ENCODE data around the gene PIGK. TPM values are rescaled to one million over a fixed set of nuclear protein-coding genes. Genes with fewer than 3 reads are reported as not detected.
"Not testable (repeated sequence)": the region's sequence is repeated elsewhere in the genome, so short reads cannot be mapped to it uniquely, and the experiment has no call there.

The PIGK gene
- total and polyA plus RNA-seq, 5 donors from 2014 or later = 18.4 to 68.9 (median 55.9) TPM

GRCh38 chr1:77222496-77222895 lies 3.3 kb upstream of the PIGK start:
- no peak for DNase-seq
- H3K27ac Mint-ChIP-seq = no peak overlapping the region
- peaks cover 18 to 36% (median 27%) of the 10 kb centered on the region in 4 donors for H3K4me1 Mint-ChIP-seq
- no peak for ATAC-seq (ENCODE audit: low read depth in 2 of 2)
- H3K36me3 Mint-ChIP-seq = peaks cover 27% of the 10 kb centered on the region
- H3K27ac ChIP-seq (ENCODE audit: insufficient read depth, low read length, poor library complexity, severe bottlenecking) = no peak overlapping the region
- peaks cover 19% of the 10 kb centered on the region for H3K4me1 ChIP-seq (ENCODE audit: control insufficient read depth, insufficient read depth, low read length, poor library complexity, severe bottlenecking)
- H3K9me3 ChIP-seq (ENCODE audit: control insufficient read depth in 2 of 2, low read length in 2 of 2) = no peaks in the 10 kb centered on the region
- H3K36me3 ChIP-seq (ENCODE audit: control insufficient read depth, insufficient read depth, low read length) = peaks cover 3% of the 10 kb centered on the region
- no peaks in the 10 kb centered on the region for H3K27me3 Mint-ChIP-seq
- peak overlapping the region in 2 of 4 donors; percentile 33 for H3K4me3 Mint-ChIP-seq
- no peak overlapping the region for H3K4me3 ChIP-seq (ENCODE audit: low read depth, low read length)
- H3K27me3 ChIP-seq (ENCODE audit: control insufficient read depth, insufficient read depth, low read length) = no peaks in the 10 kb centered on the region
- peaks cover 0 to 2% (median 0%) of the 10 kb centered on the region in 7 donors for H3K9me3 Mint-ChIP-seq

- peaks cover 26 to 50% (median 40%) of the 10 kb centered on the region in 4 donors for H3K4me1 Mint-ChIP-seq
- peak overlapping the region in 2 of 3 donors; percentile 17 to 37 for H3K27ac Mint-ChIP-seq
Observed at GRCh38 chr1:77220687-77221463, 1.6 kb upstream of the PIGK start.

GRCh38 chr1:77218477-77219165 lies 609 bp downstream of the PIGK start:
- peak overlapping the region; percentile 95 to 98 (median 96) for H3K27ac Mint-ChIP-seq
- Histone ChIP-seq H3K4me1 (ENCODE audit: control insufficient read depth, insufficient read depth, low read length, poor library complexity, severe bottlenecking) (peaks cover 19% of the 10 kb centered on the region), H3K4me3 (ENCODE audit: low read depth, low read length) (peak overlapping the region; percentile 97), H3K36me3 (ENCODE audit: control insufficient read depth, insufficient read depth, low read length) (peaks cover 3% of the 10 kb centered on the region), H3K27ac (ENCODE audit: insufficient read depth, low read length, poor library complexity, severe bottlenecking) (peak overlapping the region; percentile 78), H3K27me3 (ENCODE audit: control insufficient read depth, insufficient read depth, low read length) (no peaks in the 10 kb centered on the region), H3K9me3 (ENCODE audit: control insufficient read depth in 2 of 2, low read length in 2 of 2) (no peaks in the 10 kb centered on the region)
- H3K4me1 Mint-ChIP-seq = peaks cover 43 to 72% (median 62%) of the 10 kb centered on the region in 4 donors
- no peak for DNase-seq
- peaks cover 0 to 2% (median 0%) of the 10 kb centered on the region in 7 donors for H3K9me3 Mint-ChIP-seq
- H3K36me3 Mint-ChIP-seq = peaks cover 15% of the 10 kb centered on the region
- peak overlapping the region; percentile 93 to 98 (median 97) for H3K4me3 Mint-ChIP-seq
- no peaks in the 10 kb centered on the region for H3K27me3 Mint-ChIP-seq
- peak; percentile 38 to 45 for ATAC-seq (ENCODE audit: low read depth in 2 of 2)

More at GRCh38 chr1:77220687-77221463, 1.6 kb upstream of the PIGK start:
- Mint-ChIP-seq H3K9me3 (peaks cover 0 to 2% (median 0%) of the 10 kb centered on the region in 7 donors), H3K27me3 (no peaks in the 10 kb centered on the region), H3K4me3 (peak overlapping the region; percentile 56 to 98 (median 95)), H3K36me3 (peaks cover 21% of the 10 kb centered on the region)
- Histone ChIP-seq H3K4me1 (ENCODE audit: control insufficient read depth, insufficient read depth, low read length, poor library complexity, severe bottlenecking) (peaks cover 19% of the 10 kb centered on the region), H3K27me3 (ENCODE audit: control insufficient read depth, insufficient read depth, low read length) (no peaks in the 10 kb centered on the region), H3K36me3 (ENCODE audit: control insufficient read depth, insufficient read depth, low read length) (peaks cover 3% of the 10 kb centered on the region), H3K4me3 (ENCODE audit: low read depth, low read length) (no peak overlapping the region), H3K27ac (ENCODE audit: insufficient read depth, low read length, poor library complexity, severe bottlenecking) (no peak overlapping the region), H3K9me3 (ENCODE audit: control insufficient read depth in 2 of 2, low read length in 2 of 2) (no peaks in the 10 kb centered on the region)
- no peak for ATAC-seq (ENCODE audit: low read depth in 2 of 2)
- no peak for DNase-seq

GRCh38 chr1:77204043-77204442 lies 15.2 kb downstream of the PIGK start:
- H3K27me3 Mint-ChIP-seq; H3K27ac ChIP-seq (ENCODE audit: insufficient read depth, low read length, poor library complexity, severe bottlenecking); H3K9me3 ChIP-seq (ENCODE audit: control insufficient read depth in 2 of 2, low read length in 2 of 2); H3K27me3 ChIP-seq (ENCODE audit: control insufficient read depth, insufficient read depth, low read length); H3K4me1 ChIP-seq (ENCODE audit: control insufficient read depth, insufficient read depth, low read length, poor library complexity, severe bottlenecking); H3K4me3 ChIP-seq (ENCODE audit: low read depth, low read length); H3K4me3 Mint-ChIP-seq; DNase-seq; ATAC-seq (ENCODE audit: low read depth in 2 of 2): not testable (repeated sequence)
- peaks cover 0 to 10% (median 2%) of the 10 kb centered on the region in 7 donors for H3K9me3 Mint-ChIP-seq
- H3K36me3 ChIP-seq (ENCODE audit: control insufficient read depth, insufficient read depth, low read length) = peaks cover 12% of the 10 kb centered on the region
- peak overlapping the region in 1 of 3 donors; percentile 42 for H3K27ac Mint-ChIP-seq
- H3K36me3 Mint-ChIP-seq = peaks cover 37% of the 10 kb centered on the region
- peaks cover 11 to 13% (median 12%) of the 10 kb centered on the region in 4 donors for H3K4me1 Mint-ChIP-seq

DNA sequence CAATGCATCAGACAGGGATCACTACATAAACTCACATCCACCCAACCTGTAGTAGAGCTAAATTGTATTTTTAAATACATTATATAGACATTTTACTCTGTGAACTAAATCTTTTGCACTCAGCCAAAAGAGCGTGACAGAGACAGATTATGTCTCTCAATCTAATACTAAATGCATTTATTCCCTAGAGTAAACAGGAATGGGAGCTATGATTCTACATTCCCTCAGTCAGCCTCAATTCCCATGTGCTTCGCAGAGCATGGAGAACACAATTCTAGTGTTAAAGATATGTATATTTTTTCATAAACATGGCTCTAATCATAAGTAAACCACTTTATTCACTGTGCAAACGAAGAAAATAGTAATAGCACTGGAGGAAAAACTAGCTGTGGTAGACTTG lies 16.5 kb downstream of the PIGK start:
- Mint-ChIP-seq H3K27me3 (no peaks in the 10 kb centered on the region), H3K4me1 (peaks cover 7 to 15% (median 13%) of the 10 kb centered on the region in 4 donors), H3K36me3 (peaks cover 34% of the 10 kb centered on the region), H3K4me3 (no peak overlapping the region), H3K27ac (no peak overlapping the region), H3K9me3 (peaks cover 0 to 10% (median 2%) of the 10 kb centered on the region in 7 donors)
- H3K9me3 ChIP-seq (ENCODE audit: control insufficient read depth in 2 of 2, low read length in 2 of 2) = peaks cover 0 to 5% of the 10 kb centered on the region in 2 experiments
- no peak for ATAC-seq (ENCODE audit: low read depth in 2 of 2)
- no peak for DNase-seq
- peaks cover 6% of the 10 kb centered on the region for H3K4me1 ChIP-seq (ENCODE audit: control insufficient read depth, insufficient read depth, low read length, poor library complexity, severe bottlenecking)
- H3K4me3 ChIP-seq (ENCODE audit: low read depth, low read length) = no peak overlapping the region
- no peaks in the 10 kb centered on the region for H3K27me3 ChIP-seq (ENCODE audit: control insufficient read depth, insufficient read depth, low read length)
- no peak overlapping the region for H3K27ac ChIP-seq (ENCODE audit: insufficient read depth, low read length, poor library complexity, severe bottlenecking)
- peaks cover 15% of the 10 kb centered on the region for H3K36me3 ChIP-seq (ENCODE audit: control insufficient read depth, insufficient read depth, low read length)

DNA sequence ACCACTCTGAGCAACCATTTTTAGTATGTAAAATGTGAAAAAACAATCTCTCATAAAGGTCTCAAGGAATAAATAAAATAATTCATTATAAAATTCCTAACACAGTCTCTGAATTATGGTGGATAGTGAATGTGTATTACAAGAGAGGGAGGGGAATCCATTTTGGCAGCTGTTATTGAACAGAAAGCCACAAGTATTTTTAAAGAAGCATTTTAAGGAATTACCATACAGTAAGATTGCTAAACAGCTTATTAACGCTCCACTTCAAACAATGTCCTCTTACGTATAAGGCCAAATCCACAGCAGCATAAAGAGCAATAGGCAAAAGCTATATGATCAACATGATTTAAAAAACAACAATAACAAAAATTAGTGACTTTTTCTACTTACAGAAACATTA lies 18.4 kb downstream of the PIGK start:
- H3K4me3 Mint-ChIP-seq = no peak overlapping the region
- Histone ChIP-seq H3K27ac (ENCODE audit: insufficient read depth, low read length, poor library complexity, severe bottlenecking) (no peak overlapping the region), H3K9me3 (ENCODE audit: control insufficient read depth in 2 of 2, low read length in 2 of 2) (peaks cover 0 to 5% of the 10 kb centered on the region in 2 experiments), H3K4me3 (ENCODE audit: low read depth, low read length) (no peak overlapping the region), H3K36me3 (ENCODE audit: control insufficient read depth, insufficient read depth, low read length) (peaks cover 12% of the 10 kb centered on the region), H3K27me3 (ENCODE audit: control insufficient read depth, insufficient read depth, low read length) (no peaks in the 10 kb centered on the region), H3K4me1 (ENCODE audit: control insufficient read depth, insufficient read depth, low read length, poor library complexity, severe bottlenecking) (peaks cover 24% of the 10 kb centered on the region)
- peaks cover 0 to 10% (median 2%) of the 10 kb centered on the region in 7 donors for H3K9me3 Mint-ChIP-seq
- H3K27ac Mint-ChIP-seq = no peak overlapping the region
- H3K4me1 Mint-ChIP-seq = peaks cover 25 to 34% (median 29%) of the 10 kb centered on the region in 4 donors
- peaks cover 38% of the 10 kb centered on the region for H3K36me3 Mint-ChIP-seq
- no peaks in the 10 kb centered on the region for H3K27me3 Mint-ChIP-seq
- no peak for ATAC-seq (ENCODE audit: low read depth in 2 of 2)
- no peak for DNase-seq

DNA sequence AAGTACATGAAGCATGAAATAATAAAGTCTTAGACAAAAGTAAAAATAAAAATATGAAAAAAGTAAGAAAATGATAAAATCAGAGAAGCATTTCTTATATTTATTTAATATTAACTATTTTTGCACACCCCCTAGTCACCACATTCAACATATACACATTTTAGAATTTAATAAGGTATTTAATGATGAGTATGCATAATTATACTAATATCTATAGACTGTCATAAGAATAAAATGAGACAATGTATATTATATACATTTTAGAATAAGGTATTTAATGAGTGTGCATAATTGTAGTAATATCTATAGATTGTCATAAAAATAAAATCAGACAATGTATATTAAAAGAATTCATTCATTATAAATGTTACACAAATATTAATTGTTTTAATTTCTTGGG lies 18.9 kb downstream of the PIGK start:
- H3K27me3 ChIP-seq (ENCODE audit: control insufficient read depth, insufficient read depth, low read length) = no peaks in the 10 kb centered on the region
- no peak for ATAC-seq (ENCODE audit: low read depth in 2 of 2)
- no peak overlapping the region for H3K27ac ChIP-seq (ENCODE audit: insufficient read depth, low read length, poor library complexity, severe bottlenecking)
- H3K9me3 ChIP-seq (ENCODE audit: control insufficient read depth in 2 of 2, low read length in 2 of 2) = peaks cover 0 to 5% of the 10 kb centered on the region in 2 experiments
- H3K4me1 Mint-ChIP-seq = peaks cover 26 to 37% (median 30%) of the 10 kb centered on the region in 4 donors
- H3K36me3 Mint-ChIP-seq = peaks cover 33% of the 10 kb centered on the region
- H3K27ac Mint-ChIP-seq = peak overlapping the region in 1 of 3 donors; percentile 48
- no peak overlapping the region for H3K4me3 ChIP-seq (ENCODE audit: low read depth, low read length)
- H3K4me3 Mint-ChIP-seq = no peak overlapping the region
- H3K36me3 ChIP-seq (ENCODE audit: control insufficient read depth, insufficient read depth, low read length) = peaks cover 12% of the 10 kb centered on the region
- H3K9me3 Mint-ChIP-seq = peaks cover 0 to 10% (median 2%) of the 10 kb centered on the region in 7 donors
- H3K4me1 ChIP-seq (ENCODE audit: control insufficient read depth, insufficient read depth, low read length, poor library complexity, severe bottlenecking) = peaks cover 27% of the 10 kb centered on the region
- DNase-seq = no peak
- no peaks in the 10 kb centered on the region for H3K27me3 Mint-ChIP-seq

Measured in CD4-positive, CD25-positive, alpha-beta regulatory T cell (primary cell).